Occipital lobe (tissue), 2 donors: Measurements from ENCODE around the gene JAML. TPM values are rescaled to one million over a fixed set of nuclear protein-coding genes. Genes with fewer than 3 reads are reported as not detected.
"Not testable (repeated sequence)": the region's sequence is repeated elsewhere in the genome, so short reads cannot be mapped to it uniquely, and the experiment has no call there.

Experiments
- DNase-seq: peaks from one replicate; lab custom pipeline; 2025; lab: John Stamatoyannopoulos, UW
- total RNA-seq: library from RNA; depleted of rRNA; stranded (reverse); fragments of >200 nt; gene quantifications from one replicate; pipeline ENCODE4 v1.2.3, GENCODE V29; 2014

The JAML gene
- total RNA-seq, 1 donor from 2014 or later: 1.2 TPM

GRCh38 chr11:118194835-118195627 lies 29.8 kb downstream of the JAML start:
- DNase-seq: peak; percentile 64

GRCh38 chr11:118193910-118194566 lies 30.8 kb downstream of the JAML start:
- DNase-seq: no peak

GRCh38 chr11:118192817-118193216 lies 32.0 kb downstream of the JAML start:
- not testable (repeated sequence) for DNase-seq

- not testable (repeated sequence) for DNase-seq
These were observed 33.8 kb downstream of the JAML start for GRCh38 chr11:118190942-118191506.

GRCh38 chr11:118186346-118187107 lies 38.3 kb downstream of the JAML start:
- DNase-seq: no peak

GRCh38 chr11:118184784-118185579 lies 39.8 kb downstream of the JAML start:
- no peak for DNase-seq

- DNase-seq: not testable (repeated sequence)
These were observed 41.1 kb downstream of the JAML start for GRCh38 chr11:118183691-118184090.

- peak; percentile 92 for DNase-seq
These were observed 44.5 kb downstream of the JAML start for GRCh38 chr11:118180300-118180703.

GRCh38 chr11:118176778-118177134 lies 48.1 kb downstream of the JAML start:
- DNase-seq: no peak

GRCh38 chr11:118175993-118176777 lies 48.6 kb downstream of the JAML start, which contains the start of gene SCN2B:
TSS of gene SCN2B (minus strand) at chr11:118176639. CDS start at chr11:118176431, 208 bp downstream.
- no peak for DNase-seq

GRCh38 chr11:118175031-118175992 lies 49.5 kb downstream of the JAML start:
- DNase-seq: no peak

- no peak for DNase-seq
These were observed 50.7 kb downstream of the JAML start for GRCh38 chr11:118174006-118174567.

- DNase-seq: no peak
These were observed 52.5 kb downstream of the JAML start for GRCh38 chr11:118172356-118172755.

- peak; percentile 75 for DNase-seq
These were observed 53.3 kb downstream of the JAML start for GRCh38 chr11:118171269-118172062.

- no peak for DNase-seq
These were observed 53.9 kb downstream of the JAML start for GRCh38 chr11:118170882-118171268.

- DNase-seq: no peak
These were observed 54.6 kb downstream of the JAML start for GRCh38 chr11:118170231-118170630.

GRCh38 chr11:118169300-118170140 lies 55.3 kb downstream of the JAML start:
- no peak for DNase-seq
